ENCODE measurements around the gene HEPH. TPM values are rescaled to one million over a fixed set of nuclear protein-coding genes. Genes with fewer than 3 reads are reported as not detected.
"Not testable (repeated sequence)": the region's sequence is repeated elsewhere in the genome, so short reads cannot be mapped to it uniquely, and the experiment has no call there.

HEPH gene
- total and polyA plus RNA-seq, 2 donors (not counting 1 experiment from before 2014, with no cell fraction given): 12.4 to 28.9 TPM

- no peaks in the 10 kb centered on the region for H3K79me2 ChIP-seq (ENCODE audit: control insufficient read depth, insufficient read depth, low read length)
- TF ChIP-seq CTCF (conservative IDR thresholded peaks at IDR 0.05 in 1 of 2, IDR thresholded peaks at IDR 0.05 in 1 of 2; ENCODE audit: low read depth in 1 of 2, low read length in 2 of 2): no peak
- no peak for TF ChIP-seq EZH2 (IDR thresholded peaks at IDR 0.05; ENCODE audit: low read length, missing control alignments)
- H3K4me2 ChIP-seq (ENCODE audit: extremely low read depth, insufficient read depth, low read length): no peak overlapping the region
- no peak for DNase-seq (ENCODE audit: low read depth in 2 of 2)
- no peak overlapping the region for H3K4me3 ChIP-seq (replicated peaks in 1 of 4; ENCODE audit: control extremely low read depth in 1 of 4, insufficient read depth in 1 of 4, low read depth in 3 of 4, low read length in 4 of 4)
- H3K4me1 ChIP-seq (ENCODE audit: control insufficient read depth, extremely low read depth, insufficient read depth, low read length): no peaks in the 10 kb centered on the region
- H3K36me3 ChIP-seq (ENCODE audit: control insufficient read depth, insufficient read depth, low read length): no peaks in the 10 kb centered on the region
- H2AFZ ChIP-seq (ENCODE audit: low read length): no peak overlapping the region
- H3K27ac ChIP-seq (ENCODE audit: insufficient read depth, low read length): no peak overlapping the region
- H3K27me3 ChIP-seq (ENCODE audit: control insufficient read depth, insufficient read depth, low read length): no peaks in the 10 kb centered on the region
- H3K9ac ChIP-seq (ENCODE audit: insufficient read depth, low read length): no peak overlapping the region
- no peaks in the 10 kb centered on the region for H3K9me3 ChIP-seq (ENCODE audit: control insufficient read depth, insufficient read depth, low read depth, low read length)
- H4K20me1 ChIP-seq (ENCODE audit: control insufficient read depth, extremely low read depth, insufficient read depth, low read length): no peaks in the 10 kb centered on the region
These were observed 33.6 kb upstream of the HEPH start for GRCh38 chrX:66130469-66130868.

- not testable (repeated sequence) for H3K36me3 ChIP-seq (ENCODE audit: control insufficient read depth, insufficient read depth, low read length); H3K4me1 ChIP-seq (ENCODE audit: control insufficient read depth, extremely low read depth, insufficient read depth, low read length); H3K79me2 ChIP-seq (ENCODE audit: control insufficient read depth, insufficient read depth, low read length); H3K27me3 ChIP-seq (ENCODE audit: control insufficient read depth, insufficient read depth, low read length); H3K9me3 ChIP-seq (ENCODE audit: control insufficient read depth, insufficient read depth, low read depth, low read length); H2AFZ ChIP-seq (ENCODE audit: low read length); DNase-seq (ENCODE audit: low read depth in 2 of 2); H4K20me1 ChIP-seq (ENCODE audit: control insufficient read depth, extremely low read depth, insufficient read depth, low read length); H3K27ac ChIP-seq (ENCODE audit: insufficient read depth, low read length); H3K4me2 ChIP-seq (ENCODE audit: extremely low read depth, insufficient read depth, low read length); H3K9ac ChIP-seq (ENCODE audit: insufficient read depth, low read length); H3K4me3 ChIP-seq (replicated peaks in 1 of 4; ENCODE audit: control extremely low read depth in 1 of 4, insufficient read depth in 1 of 4, low read depth in 3 of 4, low read length in 4 of 4)
These were observed 28.8 kb upstream of the HEPH start for GRCh38 chrX:66135284-66135683.

GRCh38 chrX:66142351-66142750 is 21.7 kb upstream of the HEPH start:
- DNase-seq (ENCODE audit: low read depth in 2 of 2): no peak
- H3K9me3 ChIP-seq (ENCODE audit: control insufficient read depth, insufficient read depth, low read depth, low read length): no peaks in the 10 kb centered on the region

More at GRCh38 chrX:66142351-66142750, 21.7 kb upstream of the HEPH start:
- H3K27me3 ChIP-seq (ENCODE audit: control insufficient read depth, insufficient read depth, low read length): no peaks in the 10 kb centered on the region
- no peak for TF ChIP-seq CTCF (conservative IDR thresholded peaks at IDR 0.05 in 1 of 2, IDR thresholded peaks at IDR 0.05 in 1 of 2; ENCODE audit: low read depth in 1 of 2, low read length in 2 of 2)
- TF ChIP-seq EZH2 (IDR thresholded peaks at IDR 0.05; ENCODE audit: low read length, missing control alignments): no peak
- H3K4me3 ChIP-seq (replicated peaks in 1 of 4; ENCODE audit: control extremely low read depth in 1 of 4, insufficient read depth in 1 of 4, low read depth in 3 of 4, low read length in 4 of 4): no peak overlapping the region
- H4K20me1 ChIP-seq (ENCODE audit: control insufficient read depth, extremely low read depth, insufficient read depth, low read length): no peaks in the 10 kb centered on the region
- H3K4me2 ChIP-seq (ENCODE audit: extremely low read depth, insufficient read depth, low read length): no peak overlapping the region
- H3K4me1 ChIP-seq (ENCODE audit: control insufficient read depth, extremely low read depth, insufficient read depth, low read length): no peaks in the 10 kb centered on the region
- H3K9ac ChIP-seq (ENCODE audit: insufficient read depth, low read length): no peak overlapping the region
- H2AFZ ChIP-seq (ENCODE audit: low read length): no peak overlapping the region
- no peaks in the 10 kb centered on the region for H3K36me3 ChIP-seq (ENCODE audit: control insufficient read depth, insufficient read depth, low read length)
- H3K27ac ChIP-seq (ENCODE audit: insufficient read depth, low read length): no peak overlapping the region
- H3K79me2 ChIP-seq (ENCODE audit: control insufficient read depth, insufficient read depth, low read length): no peaks in the 10 kb centered on the region

Measured in fibroblast of lung (primary cell).